ENCODE measurements around the gene HSBP1.

Gene HSBP1

GRCh38 chr16:83772806-83773205 is 35.0 kb upstream of the HSBP1 start:
- POLR2A ChIA-PET (ENCODE audit: low non-redundant PET), result no interaction called here
- TF ChIP-seq CTCF (conservative IDR thresholded peaks at IDR 0.05; ENCODE audit: low read depth), result no peak
- CTCF ChIA-PET, result no interaction called here

GRCh38 chr16:83774066-83774465 is 33.7 kb upstream of the HSBP1 start:
- no peak for TF ChIP-seq CTCF (conservative IDR thresholded peaks at IDR 0.05; ENCODE audit: low read depth)
- CTCF ChIA-PET, result no interaction called here
- no peak overlapping the region for H3K27ac ChIP-seq
- no peak for DNase-seq (ENCODE audit: low spot score)
- POLR2A ChIA-PET (ENCODE audit: low non-redundant PET), result no interaction called here

More at GRCh38 chr16:83772806-83773205, 35.0 kb upstream of the HSBP1 start:
- H3K27ac ChIP-seq, result no peak overlapping the region
- no peak for DNase-seq (ENCODE audit: low spot score)

GRCh38 chr16:83776944-83777343 is 30.8 kb upstream of the HSBP1 start:
- ChIA-PET POLR2A (ENCODE audit: low non-redundant PET) (no interaction called here), CTCF (no interaction called here)
- no peak for TF ChIP-seq CTCF (conservative IDR thresholded peaks at IDR 0.05; ENCODE audit: low read depth)
- no peak for DNase-seq (ENCODE audit: low spot score)
- H3K27ac ChIP-seq, result no peak overlapping the region

GRCh38 chr16:83779886-83780285 is 27.9 kb upstream of the HSBP1 start:
- ChIA-PET POLR2A (ENCODE audit: low non-redundant PET) (no interaction called here), CTCF (interaction anchor here (0.7 kb wide), 1 partner anchor 1515 kb away, joined by 4 read pairs; no protein-coding TSS in a partner anchor)
- TF ChIP-seq CTCF (conservative IDR thresholded peaks at IDR 0.05; ENCODE audit: low read depth), result no peak
- no peak overlapping the region for H3K27ac ChIP-seq
- DNase-seq (ENCODE audit: low spot score), result no peak

- ChIA-PET POLR2A (ENCODE audit: low non-redundant PET) (no interaction called here), CTCF (no interaction called here)
- TF ChIP-seq CTCF (conservative IDR thresholded peaks at IDR 0.05; ENCODE audit: low read depth), result no peak
- no peak overlapping the region for H3K27ac ChIP-seq
- DNase-seq (ENCODE audit: low spot score), result no peak
These were observed 22.3 kb upstream of the HSBP1 start for GRCh38 chr16:83785455-83785854.

GRCh38 chr16:83789642-83790401 is 18.0 kb upstream of the HSBP1 start:
- no peak overlapping the region for H3K27ac ChIP-seq
- CTCF ChIA-PET, result no interaction called here
- TF ChIP-seq CTCF (conservative IDR thresholded peaks at IDR 0.05; ENCODE audit: low read depth), result no peak
- no peak for DNase-seq (ENCODE audit: low spot score)
- POLR2A ChIA-PET (ENCODE audit: low non-redundant PET), result no interaction called here
